Fibroblast of lung (primary cell): ENCODE results near the gene SLC35G2. TPM values are rescaled to one million over a fixed set of nuclear protein-coding genes. Genes with fewer than 3 reads are reported as not detected.

ENCODE experiments used
- DNase-seq, 2 donors: peaks; one replicate each; pipeline versions ENCODE4 v3.0.0 to v3.0.0-alpha.2; 2010; ENCODE audit warnings: low read depth in 2 of 2
- H2AFZ ChIP-seq: 2 replicates; pipeline ENCODE4 v1.5.1; 2012; ENCODE audit warnings: low read length, control low read depth, inconsistent platforms
- H3K27ac ChIP-seq: 2 replicates; pipeline ENCODE4 v1.5.1; 2011; ENCODE audit warnings: low read length, control low read depth; ENCODE audit not compliant: insufficient read depth
- H3K27me3 ChIP-seq: 2 replicates; pipeline ENCODE4 v1.5.1; 2011; ENCODE audit warnings: mild to moderate bottlenecking, low read length; ENCODE audit not compliant: control insufficient read depth, insufficient read depth
- H3K36me3 ChIP-seq: 2 replicates; pipeline ENCODE4 v1.5.1; 2011; ENCODE audit warnings: low read length; ENCODE audit not compliant: control insufficient read depth, insufficient read depth
- H3K4me1 ChIP-seq: 2 replicates; pipeline ENCODE4 v1.5.1; 2011; ENCODE audit warnings: low read length; ENCODE audit not compliant: control insufficient read depth, insufficient read depth; ENCODE audit errors: extremely low read depth
- H3K4me2 ChIP-seq: 2 replicates; pipeline ENCODE4 v1.5.1; 2011; ENCODE audit warnings: low read length, control low read depth; ENCODE audit not compliant: insufficient read depth; ENCODE audit errors: extremely low read depth
- H3K4me3 ChIP-seq, 4 experiments: fragments of 200-600 bp in 1 of 4; sonication (generic) in 1 of 4; replicated peaks in 1 of 4; 2 replicates each; pipeline ENCODE4 v1.5.1; 2011 to 2016; ENCODE audit warnings: low read length in 4 of 4, low read depth in 3 of 4, mild to moderate bottlenecking in 3 of 4, control low read depth in 2 of 4, inconsistent platforms in 1 of 4, mixed read lengths in 1 of 4; ENCODE audit not compliant: insufficient read depth in 1 of 4; ENCODE audit errors: control extremely low read depth in 1 of 4
- H3K79me2 ChIP-seq: 2 replicates; pipeline ENCODE4 v1.5.1; 2012; ENCODE audit warnings: mild to moderate bottlenecking, low read length, inconsistent platforms; ENCODE audit not compliant: control insufficient read depth, insufficient read depth
- H3K9ac ChIP-seq: 2 replicates; pipeline ENCODE4 v1.5.1; 2011; ENCODE audit warnings: mild to moderate bottlenecking, low read length, control low read depth; ENCODE audit not compliant: insufficient read depth
- H3K9me3 ChIP-seq: 2 replicates; pipeline ENCODE4 v1.5.1; 2012; ENCODE audit warnings: low read depth, low read length; ENCODE audit not compliant: control insufficient read depth, insufficient read depth
- H4K20me1 ChIP-seq: 2 replicates; pipeline ENCODE4 v1.5.1; 2011; ENCODE audit warnings: low read length; ENCODE audit not compliant: control insufficient read depth, insufficient read depth; ENCODE audit errors: extremely low read depth
- EZH2 ChIP-seq: IDR thresholded peaks from 2 replicates; pipeline ENCODE4 v1.5.1; 2012; ENCODE audit warnings: low read length, control low read depth, mild to moderate bottlenecking; ENCODE audit errors: missing control alignments
- polyA plus RNA-seq, 2 donors: library from polyadenylated mRNA; depleted of rRNA in 1 of 2; stranded (reverse) in 1 of 2; unstranded in 1 of 2; fragments of >200 nt; gene quantifications; 2 replicates each; pipeline ENCODE4 v1.2.1, GENCODE V29; 2011 to 2012; ENCODE audit warnings: missing spikeins in 1 of 2
- total RNA-seq: library from RNA; depleted of rRNA; stranded (reverse); fragments of >200 nt; gene quantifications from 2 replicates; pipeline ENCODE4 v1.2.1, GENCODE V29; 2014
- TF ChIP-seq, protein P1 (sequence below), 2 donors: IDR thresholded peaks in 1 of 2; conservative IDR thresholded peaks in 1 of 2; 1 replicate in 1 of 2; 2 replicates in 1 of 2; pipeline ENCODE4 v1.5.1; 2011 to 2012; ENCODE audit warnings: low read length in 2 of 2, control low read depth in 1 of 2, inconsistent platforms in 1 of 2, low read depth in 1 of 2, mild to moderate bottlenecking in 1 of 2

Gene SLC35G2
- total and polyA plus RNA-seq, 2 donors (not counting 1 experiment from before 2014, with no cell fraction given): 14.9 to 15.4 TPM

DNA sequence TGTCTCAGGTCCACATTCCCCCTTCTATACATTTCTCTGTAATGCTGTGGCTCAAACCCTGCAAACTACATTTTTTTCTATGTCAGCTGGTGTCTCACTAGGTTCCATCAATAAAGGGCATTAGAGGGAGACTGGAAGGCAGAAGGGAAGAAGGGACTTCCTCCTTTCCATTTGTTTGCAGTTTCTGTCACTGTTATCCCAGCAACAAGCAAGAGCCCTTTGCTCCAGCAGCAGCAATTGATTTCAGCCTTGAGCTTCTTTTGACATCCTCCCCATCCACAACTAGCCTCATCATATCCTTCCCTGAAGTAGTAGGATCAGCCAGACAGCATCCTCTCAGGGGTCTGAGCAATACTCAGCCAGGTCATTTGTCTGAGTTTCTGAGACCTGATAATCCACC is 37.7 kb downstream of the SLC35G2 start:
- no peak overlapping the region for H3K27ac ChIP-seq
- H3K9me3 ChIP-seq: no peaks in the 10 kb centered on the region
- H3K36me3 ChIP-seq: no peaks in the 10 kb centered on the region
- H3K4me3 ChIP-seq: no peak overlapping the region
- no peaks in the 10 kb centered on the region for H4K20me1 ChIP-seq
- no peak overlapping the region for H3K9ac ChIP-seq
- H3K79me2 ChIP-seq: no peaks in the 10 kb centered on the region
- no peaks in the 10 kb centered on the region for H3K4me1 ChIP-seq
- no peaks in the 10 kb centered on the region for H3K27me3 ChIP-seq
- no peak for DNase-seq
- no peak for TF ChIP-seq EZH2
- TF ChIP-seq, protein P1, sequence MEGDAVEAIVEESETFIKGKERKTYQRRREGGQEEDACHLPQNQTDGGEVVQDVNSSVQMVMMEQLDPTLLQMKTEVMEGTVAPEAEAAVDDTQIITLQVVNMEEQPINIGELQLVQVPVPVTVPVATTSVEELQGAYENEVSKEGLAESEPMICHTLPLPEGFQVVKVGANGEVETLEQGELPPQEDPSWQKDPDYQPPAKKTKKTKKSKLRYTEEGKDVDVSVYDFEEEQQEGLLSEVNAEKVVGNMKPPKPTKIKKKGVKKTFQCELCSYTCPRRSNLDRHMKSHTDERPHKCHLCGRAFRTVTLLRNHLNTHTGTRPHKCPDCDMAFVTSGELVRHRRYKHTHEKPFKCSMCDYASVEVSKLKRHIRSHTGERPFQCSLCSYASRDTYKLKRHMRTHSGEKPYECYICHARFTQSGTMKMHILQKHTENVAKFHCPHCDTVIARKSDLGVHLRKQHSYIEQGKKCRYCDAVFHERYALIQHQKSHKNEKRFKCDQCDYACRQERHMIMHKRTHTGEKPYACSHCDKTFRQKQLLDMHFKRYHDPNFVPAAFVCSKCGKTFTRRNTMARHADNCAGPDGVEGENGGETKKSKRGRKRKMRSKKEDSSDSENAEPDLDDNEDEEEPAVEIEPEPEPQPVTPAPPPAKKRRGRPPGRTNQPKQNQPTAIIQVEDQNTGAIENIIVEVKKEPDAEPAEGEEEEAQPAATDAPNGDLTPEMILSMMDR (conservative IDR thresholded peaks at IDR 0.05 in 1 of 2, IDR thresholded peaks at IDR 0.05 in 1 of 2; ENCODE audit: low read depth in 1 of 2, low read length in 2 of 2): no peak
- H3K4me2 ChIP-seq: no peak overlapping the region
- H2AFZ ChIP-seq: no peak overlapping the region

GRCh38 chr3:136858381-136858780 is 39.5 kb downstream of the SLC35G2 start:
- no peaks in the 10 kb centered on the region for H3K27me3 ChIP-seq
- no peak for DNase-seq
- peaks cover 13% of the 10 kb centered on the region for H3K79me2 ChIP-seq
- no peak overlapping the region for H3K4me3 ChIP-seq
- no peak overlapping the region for H3K9ac ChIP-seq
- H3K27ac ChIP-seq: no peak overlapping the region
- H3K4me2 ChIP-seq: no peak overlapping the region
- no peaks in the 10 kb centered on the region for H3K36me3 ChIP-seq
- no peaks in the 10 kb centered on the region for H3K4me1 ChIP-seq
- H4K20me1 ChIP-seq: no peaks in the 10 kb centered on the region
- no peak overlapping the region for H2AFZ ChIP-seq
- no peak for TF ChIP-seq EZH2
- TF ChIP-seq, protein P1 (conservative IDR thresholded peaks at IDR 0.05 in 1 of 2, IDR thresholded peaks at IDR 0.05 in 1 of 2; ENCODE audit: low read depth in 1 of 2, low read length in 2 of 2): no peak
- no peaks in the 10 kb centered on the region for H3K9me3 ChIP-seq

- H2AFZ ChIP-seq: no peak overlapping the region
- H3K9me3 ChIP-seq: no peaks in the 10 kb centered on the region
- no peaks in the 10 kb centered on the region for H4K20me1 ChIP-seq
- TF ChIP-seq EZH2: no peak
- TF ChIP-seq, protein P1 (conservative IDR thresholded peaks at IDR 0.05 in 1 of 2, IDR thresholded peaks at IDR 0.05 in 1 of 2; ENCODE audit: low read depth in 1 of 2, low read length in 2 of 2): no peak
- H3K4me1 ChIP-seq: no peaks in the 10 kb centered on the region
- no peak overlapping the region for H3K27ac ChIP-seq
- H3K79me2 ChIP-seq: peaks cover 26% of the 10 kb centered on the region
- H3K4me3 ChIP-seq: peak overlapping the region in 3 of 4 experiments; percentile 89 to 97 (median 97)
- peak; percentile 29 to 36 for DNase-seq
- H3K9ac ChIP-seq: no peak overlapping the region
- H3K27me3 ChIP-seq: no peaks in the 10 kb centered on the region
- no peaks in the 10 kb centered on the region for H3K36me3 ChIP-seq
- H3K4me2 ChIP-seq: peak overlapping the region; percentile 49
Observed at GRCh38 chr3:136860541-136860940, 41.6 kb downstream of the SLC35G2 start.
